ENCODE measurements around the gene ALK. TPM values are rescaled to one million over a fixed set of nuclear protein-coding genes. Genes with fewer than 3 reads are reported as not detected.

Gene ALK
- total and polyA plus RNA-seq, 2 experiments from 2014 or later: 0.35 TPM; not detected in 1

- Histone ChIP-seq H3K4me3 (no peak overlapping the region), H3K27me3 (ENCODE audit: insufficient read depth) (no peaks in the 10 kb centered on the region), H3K36me3 (ENCODE audit: insufficient read depth) (no peaks in the 10 kb centered on the region), H2AFZ (no peak overlapping the region), H3K27ac (ENCODE audit: low read depth) (no peak overlapping the region), H4K20me1 (replicated peaks; ENCODE audit: insufficient read depth) (no peaks in the 10 kb centered on the region; the same call in 1 of the 2 replicates), H3F3A (replicated peaks; ENCODE audit: low read depth) (no peaks in the 10 kb centered on the region), H3K4me1 (ENCODE audit: insufficient read depth) (no peaks in the 10 kb centered on the region), H3K79me2 (replicated peaks; ENCODE audit: insufficient read depth) (no peaks in the 10 kb centered on the region), H3K9me2 (ENCODE audit: insufficient read depth) (no peaks in the 10 kb centered on the region; the same call in 1 of the 2 replicates), H3K4me2 (no peak overlapping the region)
- Mint-ChIP-seq H3K4me1 (peaks cover under 1% of the 10 kb centered on the region; the same call in 1 of the 3 replicates), H3K36me3 (ENCODE audit: low read depth) (no peaks in the 10 kb centered on the region), H3K4me3 (no peak overlapping the region), H3K27me3 (ENCODE audit: insufficient read depth, low read depth, poor library complexity) (no peaks in the 10 kb centered on the region), H3K27ac (no peak overlapping the region), H3K9me3 (no peaks in the 10 kb centered on the region)
- no peak for TF ChIP-seq ZNF114 (CRISPR knock-in tag; IDR thresholded peaks at IDR 0.05)
- TF ChIP-seq ZNF462 (CRISPR knock-in tag; IDR thresholded peaks at IDR 0.05): no peak
- DNase-seq (ENCODE audit: low spot score): no peak
- no peak for ATAC-seq
Measured at GRCh38 chr2:29456429-29456828, 465.0 kb downstream of the ALK start.

GRCh38 chr2:29455200-29455860, 466.1 kb downstream of the ALK start:
- Histone ChIP-seq H4K20me1 (replicated peaks; ENCODE audit: insufficient read depth) (no peaks in the 10 kb centered on the region; the same call in 1 of the 2 replicates), H3K9me2 (ENCODE audit: insufficient read depth) (no peaks in the 10 kb centered on the region; the same call in 1 of the 2 replicates), H3K36me3 (ENCODE audit: insufficient read depth) (no peaks in the 10 kb centered on the region), H3K4me3 (no peak overlapping the region), H3K4me1 (ENCODE audit: insufficient read depth) (no peaks in the 10 kb centered on the region), H3F3A (replicated peaks; ENCODE audit: low read depth) (no peaks in the 10 kb centered on the region), H2AFZ (peak overlapping the region; percentile 78; the same call in 1 of the 2 replicates), H3K27ac (ENCODE audit: low read depth) (no peak overlapping the region), H3K79me2 (replicated peaks; ENCODE audit: insufficient read depth) (no peaks in the 10 kb centered on the region), H3K4me2 (no peak overlapping the region), H3K27me3 (ENCODE audit: insufficient read depth) (no peaks in the 10 kb centered on the region)
- H3K4me1 Mint-ChIP-seq: peaks cover 5% of the 10 kb centered on the region; the same call in 1 of the 3 replicates
- H3K27me3 Mint-ChIP-seq (ENCODE audit: insufficient read depth, low read depth, poor library complexity): no peaks in the 10 kb centered on the region
- H3K9me3 Mint-ChIP-seq: no peaks in the 10 kb centered on the region
- H3K4me3 Mint-ChIP-seq: no peak overlapping the region
- H3K36me3 Mint-ChIP-seq (ENCODE audit: low read depth): no peaks in the 10 kb centered on the region
- no peak overlapping the region for H3K27ac Mint-ChIP-seq
- no peak for DNase-seq (ENCODE audit: low spot score)
- no peak for ATAC-seq
- no peak for TF ChIP-seq ZNF331 (CRISPR knock-in tag; IDR thresholded peaks at IDR 0.05; ENCODE audit: low read depth)
- TF ChIP-seq CREB1 (CRISPR knock-in tag; IDR thresholded peaks at IDR 0.05; ENCODE audit: low read depth): no peak
- no peak for TF ChIP-seq POLR2AphosphoS5 (IDR thresholded peaks at IDR 0.05; ENCODE audit: low read depth)
- no peak for TF ChIP-seq EZH2phosphoT487 (IDR thresholded peaks at IDR 0.05; ENCODE audit: unreplicated experiment)
- no peak for TF ChIP-seq NANOG (IDR thresholded peaks at IDR 0.05; ENCODE audit: borderline replicate concordance)
- TF ChIP-seq CTCF (conservative IDR thresholded peaks at IDR 0.05; ENCODE audit: low read depth in 2 of 2): no peak
- no peak for TF ChIP-seq STAT1 (IDR thresholded peaks at IDR 0.05; ENCODE audit: unreplicated experiment)
- TF ChIP-seq EZH2 (IDR thresholded peaks at IDR 0.05; ENCODE audit: low read depth, unreplicated experiment): no peak
